Trophoblast cell (in vitro differentiated cells and primary cell): Measurements from ENCODE around the gene SNAPC4.

ENCODE experiments used
- DNase-seq, 2 donors: peaks; one replicate each; pipeline ENCODE4 v3.0.0-alpha.2; 2016
- H2AFZ ChIP-seq: 2 replicates; pipeline ENCODE4 v1.6.1; 2013; ENCODE audit warnings: low read length, moderate library complexity, mild to moderate bottlenecking; ENCODE audit not compliant: insufficient read depth, poor library complexity
- H2AK5ac ChIP-seq: 2 replicates; pipeline ENCODE4 v1.6.1; 2013; ENCODE audit warnings: mild to moderate bottlenecking, low read length
- H2BK120ac ChIP-seq: 2 replicates; pipeline ENCODE4 v1.6.1; 2013; ENCODE audit warnings: low read length, mild to moderate bottlenecking, moderate library complexity; ENCODE audit not compliant: insufficient read depth, poor library complexity
- H2BK12ac ChIP-seq: 2 replicates; pipeline ENCODE4 v1.6.1; 2013; ENCODE audit warnings: mild to moderate bottlenecking, low read length, moderate library complexity
- H2BK5ac ChIP-seq: 2 replicates; pipeline ENCODE4 v1.6.1; 2013; ENCODE audit warnings: low read length, low read depth, moderate library complexity, mild to moderate bottlenecking; ENCODE audit not compliant: poor library complexity
- H3K14ac ChIP-seq: 2 replicates; pipeline ENCODE4 v1.6.1; 2013; ENCODE audit warnings: mild to moderate bottlenecking, low read length
- H3K18ac ChIP-seq: 2 replicates; pipeline ENCODE4 v1.6.1; 2013; ENCODE audit warnings: mild to moderate bottlenecking, low read length
- H3K23ac ChIP-seq: 2 replicates; pipeline ENCODE4 v1.6.1; 2013; ENCODE audit warnings: low read length
- H3K27ac ChIP-seq: 2 replicates; pipeline ENCODE4 v1.5.1; 2013; ENCODE audit warnings: low read depth, mild to moderate bottlenecking, inconsistent platforms, low read length, moderate library complexity
- H3K27me3 ChIP-seq: 2 replicates; pipeline ENCODE4 v1.6.1; 2013; ENCODE audit warnings: inconsistent platforms, mild to moderate bottlenecking, low read length, moderate library complexity; ENCODE audit not compliant: insufficient read depth
- H3K36me3 ChIP-seq, 2 experiments: 1 replicate in 1 of 2; 2 replicates in 1 of 2; pipeline ENCODE4 v1.6.1; 2013; ENCODE audit warnings: low read length in 2 of 2, mild to moderate bottlenecking in 2 of 2, moderate library complexity in 1 of 2; ENCODE audit not compliant: insufficient read depth in 2 of 2, control insufficient read depth in 1 of 2
- H3K4ac ChIP-seq: 2 replicates; pipeline ENCODE4 v1.6.1; 2013; ENCODE audit warnings: low read depth, mild to moderate bottlenecking, low read length, moderate library complexity
- H3K4me1 ChIP-seq, 2 experiments: 1 replicate in 1 of 2; 2 replicates in 1 of 2; pipeline ENCODE4 v1.6.1; 2013; ENCODE audit warnings: low read length in 2 of 2, mild to moderate bottlenecking in 2 of 2, moderate library complexity in 1 of 2; ENCODE audit not compliant: insufficient read depth in 2 of 2, control insufficient read depth in 1 of 2
- H3K4me2 ChIP-seq: 2 replicates; pipeline ENCODE4 v1.6.1; 2013; ENCODE audit warnings: inconsistent platforms, mild to moderate bottlenecking, low read length, moderate library complexity
- H3K4me3 ChIP-seq: 2 replicates; pipeline ENCODE4 v1.5.1; 2013; ENCODE audit warnings: mild to moderate bottlenecking, low read depth, low read length, inconsistent platforms
- H3K79me1 ChIP-seq: one replicate; pipeline ENCODE4 v1.6.1; 2013; ENCODE audit warnings: low read length
- H3K79me2 ChIP-seq: 2 replicates; pipeline ENCODE4 v1.6.1; 2013; ENCODE audit warnings: low read length, mild to moderate bottlenecking; ENCODE audit not compliant: control insufficient read depth, insufficient read depth, poor library complexity
- H3K9ac ChIP-seq: 2 replicates; pipeline ENCODE4 v1.6.1; 2013; ENCODE audit warnings: mild to moderate bottlenecking, low read length
- H3K9me3 ChIP-seq: 2 replicates; pipeline ENCODE4 v1.6.1; 2013; ENCODE audit warnings: low read depth, mild to moderate bottlenecking, control low read depth, inconsistent platforms, low read length; ENCODE audit not compliant: insufficient read depth
- H4K12ac ChIP-seq: 2 replicates; pipeline ENCODE4 v1.6.1; 2013; ENCODE audit warnings: low read depth, mild to moderate bottlenecking, low read length, moderate library complexity
- H4K8ac ChIP-seq: 2 replicates; pipeline ENCODE4 v1.6.1; 2013; ENCODE audit warnings: low read depth, mild to moderate bottlenecking, low read length, moderate library complexity
- H4K91ac ChIP-seq: one replicate; pipeline ENCODE4 v1.6.1; 2013; ENCODE audit warnings: low read depth, mild to moderate bottlenecking, low read length, moderate library complexity
- WGBS: extraction: QIAGEN DNeasy Blood & Tissue Kit; methylation state at CpG from one replicate; pipeline ENCODE4 v1.1.7; 2013; ENCODE audit warnings: missing lambda C conversion rate; ENCODE audit not compliant: insufficient read length, insufficient coverage; ENCODE audit errors: extremely low coverage; 5-methylcytosine and 5-hydroxymethylcytosine counted together

SNAPC4 gene

DNA sequence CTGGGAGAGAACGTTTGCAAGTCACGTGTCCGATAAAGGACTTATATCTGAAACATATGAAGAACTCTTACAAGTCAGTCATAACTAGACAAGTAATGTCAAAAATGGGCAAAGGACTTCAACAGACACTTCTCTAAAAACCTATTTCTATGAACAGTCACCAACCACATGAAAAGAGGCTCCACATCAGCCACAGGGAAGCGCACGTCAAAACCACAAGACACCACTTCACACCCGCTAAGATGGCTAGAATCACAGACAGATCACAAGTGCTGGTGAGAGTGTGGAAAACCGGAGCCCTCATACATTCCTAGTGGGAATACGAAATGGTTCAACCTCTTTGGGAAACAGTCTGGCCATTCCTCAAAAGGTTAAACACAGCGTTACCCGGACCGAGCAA is 15.0 kb downstream of the SNAPC4 start:
- no peak overlapping the region for H4K91ac ChIP-seq
- no peak overlapping the region for H2AFZ ChIP-seq
- DNase-seq = no peak
- no peak overlapping the region for H3K4ac ChIP-seq
- H2AK5ac ChIP-seq = no peak overlapping the region
- peaks cover 73 to 86% of the 10 kb centered on the region in 2 experiments for H3K36me3 ChIP-seq
- H3K27ac ChIP-seq = no peak overlapping the region
- no peak overlapping the region for H3K18ac ChIP-seq
- H3K9ac ChIP-seq = no peak overlapping the region
- no peaks in the 10 kb centered on the region for H3K79me1 ChIP-seq
- no CpG with 5 or more reads among the region's 11 CpGs for WGBS
- H3K27me3 ChIP-seq = no peaks in the 10 kb centered on the region
- no peak overlapping the region for H2BK120ac ChIP-seq
- no peak overlapping the region for H3K23ac ChIP-seq
- no peak overlapping the region for H3K14ac ChIP-seq
- no peaks in the 10 kb centered on the region for H3K4me1 ChIP-seq
- H3K4me3 ChIP-seq = no peak overlapping the region
- no peak overlapping the region for H4K12ac ChIP-seq
- no peaks in the 10 kb centered on the region for H3K9me3 ChIP-seq
- no peak overlapping the region for H2BK5ac ChIP-seq
- no peaks in the 10 kb centered on the region for H3K79me2 ChIP-seq
- H4K8ac ChIP-seq = no peak overlapping the region
- no peak overlapping the region for H3K4me2 ChIP-seq
- H2BK12ac ChIP-seq = no peak overlapping the region

DNA sequence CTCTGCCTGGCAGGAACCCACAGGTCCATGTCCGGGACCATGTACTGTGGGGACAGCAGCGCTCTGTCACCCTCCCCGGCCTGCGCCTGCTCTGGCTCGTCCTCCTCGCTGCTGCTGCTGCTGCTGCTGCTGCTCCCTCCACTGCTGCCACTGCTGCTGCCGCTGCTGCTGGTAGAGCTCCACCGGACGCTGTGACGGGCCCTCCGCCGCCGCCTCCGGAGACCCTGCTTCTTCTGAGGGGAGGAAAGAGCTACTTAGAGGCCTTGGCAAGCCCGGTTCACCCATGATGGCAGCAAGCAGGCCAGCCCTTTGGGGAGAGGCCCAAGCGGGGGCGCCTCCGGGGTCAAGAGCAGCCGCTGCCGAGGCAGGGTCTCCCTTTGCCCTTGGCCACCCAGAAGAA is 16.5 kb downstream of the SNAPC4 start:
- no peak overlapping the region for H4K8ac ChIP-seq
- H3K9ac ChIP-seq = no peak overlapping the region
- no peak overlapping the region for H3K4me2 ChIP-seq
- H3K27ac ChIP-seq = no peak overlapping the region
- no peaks in the 10 kb centered on the region for H3K9me3 ChIP-seq
- H3K4me1 ChIP-seq = no peaks in the 10 kb centered on the region
- no CpG with 5 or more reads among the region's 20 CpGs for WGBS
- H3K23ac ChIP-seq = no peak overlapping the region
- H2AK5ac ChIP-seq = no peak overlapping the region
- no peak overlapping the region for H2AFZ ChIP-seq
- H3K4ac ChIP-seq = no peak overlapping the region
- H3K18ac ChIP-seq = no peak overlapping the region
- no peak for DNase-seq
- H3K79me1 ChIP-seq = no peaks in the 10 kb centered on the region
- H4K12ac ChIP-seq = no peak overlapping the region
- no peak overlapping the region for H3K4me3 ChIP-seq
- no peak overlapping the region for H2BK5ac ChIP-seq
- no peak overlapping the region for H2BK12ac ChIP-seq
- peaks cover 75 to 87% of the 10 kb centered on the region in 2 experiments for H3K36me3 ChIP-seq
- no peaks in the 10 kb centered on the region for H3K27me3 ChIP-seq
- H3K79me2 ChIP-seq = no peaks in the 10 kb centered on the region
- H3K14ac ChIP-seq = no peak overlapping the region
- no peak overlapping the region for H4K91ac ChIP-seq
- H2BK120ac ChIP-seq = no peak overlapping the region

DNA sequence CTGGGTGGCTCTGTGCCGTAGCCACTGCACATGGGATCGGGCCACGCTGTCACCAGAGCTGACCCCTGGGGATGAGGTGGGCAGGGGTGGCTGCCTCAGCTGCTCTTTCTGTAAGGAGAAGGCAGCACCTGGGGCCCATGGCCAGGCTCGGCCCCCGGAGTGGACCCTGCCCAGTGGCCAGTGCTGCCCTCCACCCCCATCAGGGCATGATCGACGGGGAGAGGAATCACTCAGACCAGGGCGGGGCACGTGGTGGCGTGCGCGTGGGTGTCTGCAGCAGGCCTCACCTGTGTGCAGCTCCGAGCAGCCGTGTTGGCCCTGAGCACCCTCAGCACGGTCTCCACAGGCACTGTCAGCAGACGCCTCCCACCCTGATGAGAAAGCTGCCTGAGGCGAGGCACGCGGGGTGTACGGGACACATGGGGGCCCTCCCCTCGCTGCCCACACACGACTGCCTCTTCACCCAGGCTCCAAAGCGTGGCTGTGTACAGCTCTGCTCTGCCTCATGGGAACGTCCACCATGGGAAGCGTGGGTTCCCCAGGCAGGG is 17.9 kb downstream of the SNAPC4 start:
- H3K79me2 ChIP-seq = no peaks in the 10 kb centered on the region
- H3K23ac ChIP-seq = no peak overlapping the region
- WGBS = no CpG with 5 or more reads among the region's 25 CpGs
- H3K27ac ChIP-seq = no peak overlapping the region
- H3K4me2 ChIP-seq = no peak overlapping the region
- no peak overlapping the region for H4K8ac ChIP-seq
- no peaks in the 10 kb centered on the region for H3K9me3 ChIP-seq
- no peak overlapping the region for H3K14ac ChIP-seq
- H3K36me3 ChIP-seq = peaks cover 77 to 85% of the 10 kb centered on the region in 2 experiments
- H3K4ac ChIP-seq = no peak overlapping the region
- no peak overlapping the region for H2BK5ac ChIP-seq
- H3K79me1 ChIP-seq = no peaks in the 10 kb centered on the region
- no peak overlapping the region for H2AFZ ChIP-seq
- no peak overlapping the region for H2BK12ac ChIP-seq
- H4K12ac ChIP-seq = no peak overlapping the region
- no peak for DNase-seq
- no peak overlapping the region for H2AK5ac ChIP-seq
- no peak overlapping the region for H2BK120ac ChIP-seq
- no peak overlapping the region for H3K9ac ChIP-seq
- H4K91ac ChIP-seq = no peak overlapping the region
- no peak overlapping the region for H3K18ac ChIP-seq
- no peaks in the 10 kb centered on the region for H3K4me1 ChIP-seq
- H3K4me3 ChIP-seq = no peak overlapping the region
- no peaks in the 10 kb centered on the region for H3K27me3 ChIP-seq

DNA sequence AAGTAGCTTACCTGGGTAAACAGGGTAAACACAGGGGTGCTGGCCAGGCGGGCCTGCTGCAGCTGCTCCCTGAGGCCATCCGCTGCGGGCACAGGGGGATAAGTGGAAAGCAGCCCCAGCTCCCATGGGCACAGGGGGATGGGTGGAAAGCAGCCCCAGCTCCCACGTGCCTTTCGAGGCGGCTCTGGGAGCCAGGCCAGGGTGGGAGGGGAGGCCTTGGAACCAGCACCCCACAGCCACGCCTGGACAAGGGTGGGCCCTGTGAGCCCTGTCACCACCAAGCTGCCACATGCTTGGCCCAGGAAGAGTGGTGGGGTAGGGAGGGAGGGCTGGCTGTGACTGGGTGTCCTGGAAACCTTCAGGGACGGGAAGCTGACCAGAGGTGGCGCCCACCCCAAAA is 18.7 kb downstream of the SNAPC4 start:
- Histone ChIP-seq H3K27me3 (no peaks in the 10 kb centered on the region), H3K4ac (no peak overlapping the region), H3K27ac (no peak overlapping the region), H3K4me2 (no peak overlapping the region), H3K18ac (no peak overlapping the region), H2BK12ac (no peak overlapping the region), H4K12ac (no peak overlapping the region), H2AK5ac (no peak overlapping the region), H3K4me1 (no peaks in the 10 kb centered on the region), H2BK120ac (no peak overlapping the region), H4K8ac (no peak overlapping the region), H2BK5ac (no peak overlapping the region), H3K23ac (no peak overlapping the region), H3K79me1 (no peaks in the 10 kb centered on the region), H4K91ac (no peak overlapping the region), H3K9me3 (no peaks in the 10 kb centered on the region), H2AFZ (no peak overlapping the region), H3K79me2 (no peaks in the 10 kb centered on the region), H3K9ac (no peak overlapping the region), H3K4me3 (no peak overlapping the region), H3K14ac (no peak overlapping the region), H3K36me3 (peaks cover 76 to 86% of the 10 kb centered on the region in 2 experiments)
- WGBS = no CpG with 5 or more reads among the region's 9 CpGs
- no peak for DNase-seq
